B cell (primary cell): ENCODE results near the gene NELL2. TPM values are rescaled to one million over a fixed set of nuclear protein-coding genes. Genes with fewer than 3 reads are reported as not detected.

ENCODE experiments used
- ATAC-seq: fragments of 200-7000 bp; cut with Tn5 transposase; one replicate; pipeline ENCODE4 v1.10.0; 2021; ENCODE audit warnings: low read depth, mild to moderate bottlenecking, moderate number of reproducible peaks, moderate library complexity
- CTCF ChIA-PET: fragments of 350-600 bp; sonication (Branson Sonifier 250); formaldehyde crosslinking; loops from one replicate; lab custom pipeline; 2021; ENCODE audit warnings: antibody characterized with exemption, inconsistent platforms; lab: Charles Lee
- POLR2A ChIA-PET: fragments of 350-600 bp; sonication (Branson Sonifier 250); formaldehyde crosslinking; loops from one replicate; lab custom pipeline; 2021; ENCODE audit warnings: antibody characterized with exemption; lab: Charles Lee
- DNase-seq: peaks from one replicate; pipeline ENCODE4 v3.0.0; 2013
- H2AFZ ChIP-seq: 2 replicates; pipeline ENCODE4 v1.6.1; 2012; ENCODE audit warnings: mild to moderate bottlenecking, low read depth, low read length; ENCODE audit not compliant: insufficient read depth, poor library complexity, severe bottlenecking
- H3K27ac ChIP-seq, 2 donors: 1 replicate in 1 of 2; 2 replicates in 1 of 2; pipeline ENCODE4 v1.5.1; 2012 to 2013; ENCODE audit warnings: low read length in 2 of 2, mild to moderate bottlenecking in 2 of 2, moderate library complexity in 1 of 2
- H3K27me3 ChIP-seq, 4 experiments: fragments of 200-600 bp in 1 of 4; sonication (generic) in 1 of 4; replicated peaks in 1 of 4; 1 replicate in 2 of 4; 2 replicates in 2 of 4; pipeline versions ENCODE4 v1.6.1 to v1.7.0; 2013 to 2016; ENCODE audit warnings: low read length in 3 of 4, mild to moderate bottlenecking in 2 of 4, mixed read lengths in 1 of 4, moderate library complexity in 1 of 4; ENCODE audit not compliant: insufficient read depth in 4 of 4, control insufficient read depth in 3 of 4; ENCODE audit errors: control extremely low read depth in 1 of 4
- H3K36me3 ChIP-seq, 2 experiments: replicated peaks in 1 of 2; 1 replicate in 1 of 2; 2 replicates in 1 of 2; pipeline versions ENCODE4 v1.6.1 to v1.7.1; 2013; ENCODE audit warnings: low read length in 1 of 2; ENCODE audit not compliant: insufficient read depth in 2 of 2, control insufficient read depth in 1 of 2; ENCODE audit errors: control extremely low read depth in 1 of 2, extremely low read depth in 1 of 2
- H3K4me1 ChIP-seq, 2 donors: fragments of 200-600 bp in 1 of 2; sonication (generic) in 1 of 2; 1 replicate in 1 of 2; 2 replicates in 1 of 2; pipeline versions ENCODE4 v1.5.1 to v1.6.1; 2013 to 2017; ENCODE audit warnings: low read length in 2 of 2; ENCODE audit not compliant: control insufficient read depth in 2 of 2, insufficient read depth in 2 of 2
- H3K4me2 ChIP-seq: replicated peaks from 2 replicates; pipeline ENCODE3; 2012; ENCODE audit warnings: mild to moderate bottlenecking, low read depth, low read length; ENCODE audit not compliant: poor library complexity, severe bottlenecking
- H3K4me3 ChIP-seq, 5 experiments: fragments of 200-600 bp in 1 of 5; sonication (generic) in 1 of 5; 1 replicate in 3 of 5; 2 replicates in 2 of 5; pipeline versions ENCODE4 v1.5.1 to v1.7.0; 2011 to 2016; ENCODE audit warnings: low read length in 4 of 5, mild to moderate bottlenecking in 4 of 5, low read depth in 2 of 5, control low read depth in 1 of 5, moderate library complexity in 1 of 5; ENCODE audit not compliant: insufficient read depth in 1 of 5; ENCODE audit errors: control extremely low read depth in 1 of 5, extremely low read depth in 1 of 5
- H3K79me2 ChIP-seq: fragments of 200-600 bp; sonication (generic); one replicate; pipeline ENCODE4 v1.6.0; 2016; ENCODE audit warnings: low read length; ENCODE audit not compliant: control insufficient read depth, insufficient read depth
- H3K9ac ChIP-seq: fragments of 200-600 bp; sonication (generic); 2 replicates; pipeline ENCODE4 v1.6.1; 2017; ENCODE audit warnings: mild to moderate bottlenecking, low read length, moderate library complexity
- H3K9me3 ChIP-seq, 3 donors: one replicate each; pipeline versions ENCODE4 v1.6.1 to v1.7.1; 2013; ENCODE audit warnings: low read length in 2 of 3; ENCODE audit not compliant: control insufficient read depth in 2 of 3, insufficient read depth in 1 of 3; ENCODE audit errors: control extremely low read depth in 1 of 3
- H4K20me1 ChIP-seq: 2 replicates; pipeline ENCODE4 v1.6.0; 2012; ENCODE audit warnings: mild to moderate bottlenecking, low read length; ENCODE audit not compliant: insufficient read depth, control insufficient read depth, poor library complexity, severe bottlenecking
- H3K27ac Mint-ChIP-seq: one replicate; pipeline ENCODE4 v1.8.0; 2021; ENCODE audit warnings: mixed read lengths
- H3K27me3 Mint-ChIP-seq: one replicate; pipeline ENCODE4 v1.8.0; 2021; ENCODE audit warnings: mixed read lengths
- H3K4me1 Mint-ChIP-seq: one replicate; pipeline ENCODE4 v1.8.0; 2021; ENCODE audit warnings: mixed read lengths
- H3K4me3 Mint-ChIP-seq: one replicate; pipeline ENCODE4 v1.8.0; 2021; ENCODE audit warnings: mixed read lengths
- H3K9me3 Mint-ChIP-seq: one replicate; pipeline ENCODE4 v1.8.0; 2022; ENCODE audit warnings: mixed read lengths; ENCODE audit not compliant: insufficient read depth
- EZH2 ChIP-seq: IDR thresholded peaks from 2 replicates; pipeline ENCODE4 v1.6.1; 2012; ENCODE audit warnings: borderline replicate concordance, low read depth, mild to moderate bottlenecking, moderate library complexity, low read length; ENCODE audit not compliant: insufficient read depth, poor library complexity, severe bottlenecking
- WGBS: methylation state at CpG from one replicate; pipeline ENCODE4 v1.1.5; 2013; ENCODE audit warnings: missing lambda C conversion rate; ENCODE audit not compliant: insufficient coverage; 5-methylcytosine and 5-hydroxymethylcytosine counted together
- intact Hi-C: fragments of 100-400 bp; cut with micrococcal nuclease; formaldehyde crosslinking; loops from one replicate; pipeline ENCODE4 v1.10.0; 2022
- polyA plus RNA-seq: library from polyadenylated mRNA; depleted of rRNA; stranded (reverse); fragments of >200 nt; gene quantifications from 2 replicates; pipeline ENCODE4 v1.2.3, GENCODE V29; 2012
- total RNA-seq, 2 donors: library from RNA; stranded (reverse); fragments of 120-200 nt in 1 of 2; gene quantifications; 1 replicate in 1 of 2; 2 replicates in 1 of 2; pipeline versions ENCODE4 v1.2.3 to v1.2.4, GENCODE V29; 2013 to 2022
- TF ChIP-seq, protein P1 (sequence below): fragments of 200-600 bp; IDR thresholded peaks from one replicate; pipeline ENCODE4 v1.8.0; 2022; ENCODE audit warnings: antibody characterized with exemption, mild to moderate bottlenecking

NELL2 gene
- total and polyA plus RNA-seq, 2 donors (not counting 1 experiment from before 2014, with no cell fraction given): 0.22 TPM; not detected in 1

DNA sequence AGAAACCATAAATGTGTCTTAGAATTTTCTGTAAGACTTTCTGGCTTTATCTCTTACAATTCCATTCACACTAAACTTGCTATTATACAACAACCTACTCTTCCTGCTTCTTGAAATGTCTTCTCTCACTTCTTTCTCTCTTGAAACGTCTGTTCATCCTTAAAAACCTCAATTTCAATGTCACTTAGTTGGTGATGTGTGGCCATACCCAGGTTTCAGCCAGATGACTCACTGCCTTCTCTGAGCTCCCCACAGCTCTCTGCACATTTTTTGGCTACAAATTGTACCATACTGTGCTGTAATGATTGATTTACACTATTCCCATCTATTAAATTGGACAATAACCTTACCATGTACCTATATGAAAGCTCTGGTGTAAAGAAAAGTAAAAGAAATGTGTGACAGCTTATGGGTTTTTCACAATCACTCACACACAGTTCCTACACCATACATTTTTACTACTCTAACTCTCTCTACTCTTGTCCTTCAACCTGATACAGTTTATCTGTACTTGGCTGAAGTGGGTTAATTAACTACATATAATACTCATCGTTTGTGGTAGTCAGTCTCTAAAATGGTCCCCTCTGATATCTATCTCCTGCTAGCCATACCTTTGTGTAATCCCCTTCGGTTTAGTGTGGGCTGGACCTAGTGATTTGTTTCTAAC, 222.1 kb downstream of the NELL2 start:
- Histone ChIP-seq H3K27me3 (no peaks in the 10 kb centered on the region), H3K4me2 (no peak overlapping the region), H3K9me3 (no peaks in the 10 kb centered on the region), H3K27ac (no peak overlapping the region), H3K36me3 (no peaks in the 10 kb centered on the region), H4K20me1 (no peaks in the 10 kb centered on the region), H3K79me2 (no peaks in the 10 kb centered on the region), H3K4me1 (no peaks in the 10 kb centered on the region), H2AFZ (no peak overlapping the region), H3K4me3 (no peak overlapping the region), H3K9ac (no peak overlapping the region)
- H3K4me3 Mint-ChIP-seq: no peak overlapping the region
- WGBS: 40% methylated on average over 1 of the region's 3 CpGs
- TF ChIP-seq, protein P1, sequence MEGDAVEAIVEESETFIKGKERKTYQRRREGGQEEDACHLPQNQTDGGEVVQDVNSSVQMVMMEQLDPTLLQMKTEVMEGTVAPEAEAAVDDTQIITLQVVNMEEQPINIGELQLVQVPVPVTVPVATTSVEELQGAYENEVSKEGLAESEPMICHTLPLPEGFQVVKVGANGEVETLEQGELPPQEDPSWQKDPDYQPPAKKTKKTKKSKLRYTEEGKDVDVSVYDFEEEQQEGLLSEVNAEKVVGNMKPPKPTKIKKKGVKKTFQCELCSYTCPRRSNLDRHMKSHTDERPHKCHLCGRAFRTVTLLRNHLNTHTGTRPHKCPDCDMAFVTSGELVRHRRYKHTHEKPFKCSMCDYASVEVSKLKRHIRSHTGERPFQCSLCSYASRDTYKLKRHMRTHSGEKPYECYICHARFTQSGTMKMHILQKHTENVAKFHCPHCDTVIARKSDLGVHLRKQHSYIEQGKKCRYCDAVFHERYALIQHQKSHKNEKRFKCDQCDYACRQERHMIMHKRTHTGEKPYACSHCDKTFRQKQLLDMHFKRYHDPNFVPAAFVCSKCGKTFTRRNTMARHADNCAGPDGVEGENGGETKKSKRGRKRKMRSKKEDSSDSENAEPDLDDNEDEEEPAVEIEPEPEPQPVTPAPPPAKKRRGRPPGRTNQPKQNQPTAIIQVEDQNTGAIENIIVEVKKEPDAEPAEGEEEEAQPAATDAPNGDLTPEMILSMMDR: no peak
- no peak for TF ChIP-seq EZH2
- no peak for ATAC-seq
- intact Hi-C loops: no loop called here
- H3K4me1 Mint-ChIP-seq: no peaks in the 10 kb centered on the region
- no peak overlapping the region for H3K27ac Mint-ChIP-seq
- no peaks in the 10 kb centered on the region for H3K9me3 Mint-ChIP-seq
- ChIA-PET CTCF (interaction anchor here (0.7 kb wide), 1 partner anchor 9 kb away, joined by 3 read pairs; no protein-coding TSS in a partner anchor), POLR2A (no interaction called here)
- DNase-seq: no peak
- H3K27me3 Mint-ChIP-seq: no peaks in the 10 kb centered on the region

- H3K9ac ChIP-seq: no peak overlapping the region
- Mint-ChIP-seq H3K9me3 (no peaks in the 10 kb centered on the region), H3K4me3 (no peak overlapping the region), H3K4me1 (no peaks in the 10 kb centered on the region), H3K27ac (no peak overlapping the region), H3K27me3 (no peaks in the 10 kb centered on the region)
- no peak overlapping the region for H3K27ac ChIP-seq
- no peaks in the 10 kb centered on the region for H3K79me2 ChIP-seq
- H4K20me1 ChIP-seq: no peaks in the 10 kb centered on the region
- TF ChIP-seq EZH2: no peak
- TF ChIP-seq, protein P1: no peak
- H3K27me3 ChIP-seq: no peaks in the 10 kb centered on the region
- H3K4me2 ChIP-seq: no peak overlapping the region
- no peak for ATAC-seq
- H3K4me1 ChIP-seq: no peaks in the 10 kb centered on the region
- no peak for DNase-seq
- ChIA-PET POLR2A (no interaction called here), CTCF (no interaction called here)
- 60% methylated on average over 1 of the region's 2 CpGs for WGBS
- no peak overlapping the region for H3K4me3 ChIP-seq
- no peaks in the 10 kb centered on the region for H3K36me3 ChIP-seq
- intact Hi-C loops: no loop called here
- no peak overlapping the region for H2AFZ ChIP-seq
- H3K9me3 ChIP-seq: no peaks in the 10 kb centered on the region
These were observed 226.4 kb downstream of the NELL2 start for GRCh38 chr12:44649693-44650092.
